Muscle of leg (tissue), 11 donors: ENCODE measurements around the gene CUEDC2. TPM values are rescaled to one million over a fixed set of nuclear protein-coding genes. Genes with fewer than 3 reads are reported as not detected.

ENCODE experiments used
- DNase-seq: peaks from one replicate; pipeline ENCODE4 v3.0.0; 2013
- H3K27ac ChIP-seq: one replicate; pipeline ENCODE4 v1.5.1; 2013; ENCODE audit warnings: mild to moderate bottlenecking, low read length, control low read depth
- H3K27me3 ChIP-seq: one replicate; pipeline ENCODE4 v1.6.1; 2013; ENCODE audit warnings: low read length; ENCODE audit not compliant: control insufficient read depth, insufficient read depth
- H3K36me3 ChIP-seq: one replicate; pipeline ENCODE4 v1.6.1; 2013; ENCODE audit warnings: low read length; ENCODE audit not compliant: control insufficient read depth, insufficient read depth
- H3K4me1 ChIP-seq: one replicate; pipeline ENCODE4 v1.6.1; 2013; ENCODE audit warnings: low read length; ENCODE audit not compliant: control insufficient read depth, insufficient read depth
- H3K4me3 ChIP-seq: one replicate; pipeline ENCODE4 v1.5.1; 2013; ENCODE audit warnings: low read length, control low read depth
- H3K9me3 ChIP-seq: replicated peaks from 2 replicates; pipeline ENCODE4 v1.6.1; 2013; ENCODE audit warnings: low read depth, low read length; ENCODE audit not compliant: control insufficient read depth
- WGBS: methylation state at CpG from one replicate; pipeline ENCODE4 v1.1.5; 2013; ENCODE audit warnings: missing lambda C conversion rate; ENCODE audit not compliant: insufficient coverage; 5-methylcytosine and 5-hydroxymethylcytosine counted together
- polyA plus RNA-seq, 8 donors: library from polyadenylated mRNA; unstranded; fragments of 120-200 nt; gene quantifications; one replicate each; pipeline versions ENCODE4 v1.2.1 to v1.2.3, GENCODE V29; 2013; ENCODE audit warnings: inconsistent platforms in 1 of 8, low replicate concordance in 1 of 8; ENCODE audit not compliant: insufficient read length in 8 of 8, insufficient read depth in 1 of 8
- total RNA-seq: library from RNA; stranded (reverse); fragments of 120-200 nt; gene quantifications from one replicate; pipeline ENCODE4 v1.2.4, GENCODE V29; 2013

The CUEDC2 gene
- total and polyA plus RNA-seq, 9 donors: 44.9 to 65.3 (median 61.9) TPM

DNA sequence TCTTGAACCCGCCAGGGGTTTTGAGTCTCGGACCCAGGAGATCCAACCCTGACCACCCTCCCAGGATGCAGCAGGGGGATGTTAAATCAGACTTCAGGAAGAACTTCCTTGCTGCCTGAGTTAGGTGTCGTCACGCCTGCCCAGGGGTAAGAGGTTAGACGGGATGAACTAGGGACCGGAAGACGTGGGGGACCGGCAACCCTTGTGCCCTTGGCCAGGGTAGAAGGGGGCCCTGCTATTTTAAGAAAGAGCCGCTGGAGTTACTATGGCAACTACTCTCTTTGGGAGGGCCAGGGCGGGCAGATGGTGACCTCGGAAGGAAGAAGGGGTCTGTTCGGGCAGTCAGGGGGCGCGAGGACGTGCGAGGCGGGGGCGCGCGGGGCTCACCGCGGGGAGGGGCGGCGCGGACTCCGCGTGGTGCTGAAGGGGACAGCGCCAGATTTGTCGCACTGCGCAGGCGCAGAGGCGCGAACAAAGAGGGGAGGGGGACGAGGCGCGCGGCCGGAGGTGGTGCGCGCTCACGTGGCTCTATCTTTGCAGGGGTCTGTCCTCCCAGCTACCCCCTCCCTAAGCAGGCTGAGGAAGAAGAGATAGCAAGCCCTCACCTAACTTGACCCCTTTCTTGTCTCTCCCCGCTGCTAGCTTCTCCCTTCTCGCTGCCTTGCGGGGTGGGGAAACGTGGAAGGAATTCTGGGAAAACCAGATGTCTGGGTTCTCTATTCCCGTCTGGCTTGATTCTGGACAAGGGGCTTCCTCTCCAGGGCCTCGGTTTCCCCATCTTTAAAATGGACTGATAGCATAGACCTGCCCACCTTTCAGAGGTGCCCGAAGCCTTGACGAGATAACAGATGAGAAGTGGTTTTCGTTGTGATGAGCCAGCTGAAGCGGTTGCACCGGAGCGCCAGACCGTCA lies 12.8 kb downstream of the CUEDC2 start:
- DNase-seq: peak; percentile 65
- Histone ChIP-seq H3K27me3 (peaks cover 20% of the 10 kb centered on the region), H3K4me3 (peak overlapping the region; percentile 93), H3K9me3 (no peaks in the 10 kb centered on the region), H3K4me1 (peaks cover 33% of the 10 kb centered on the region), H3K27ac (peak overlapping the region; percentile 98), H3K36me3 (peaks cover 15% of the 10 kb centered on the region)
- under 1% methylated on average over 29 of the region's 54 CpGs for WGBS

GRCh38 chr10:102418622-102419268 lies 13.6 kb downstream of the CUEDC2 start, which contains the start of gene PSD:
Gene PSD, minus strand, starts transcription at chr10:102418785. Its CDS starts 1,747 bp downstream, at chr10:102417038.
- H3K4me3 ChIP-seq: peak within 1 kb of the TSS; percentile 93
- peaks cover 25% of the 10 kb centered on the region for H3K27me3 ChIP-seq
- H3K4me1 ChIP-seq: peaks cover 33% of the 10 kb centered on the region
- 0% methylated on average over 23 of the region's 45 CpGs for WGBS
- peaks cover 7% of the 10 kb centered on the region for H3K36me3 ChIP-seq
- no peaks in the 10 kb centered on the region for H3K9me3 ChIP-seq
- DNase-seq: no peak
- H3K27ac ChIP-seq: no peak within 1 kb of the TSS

- DNase-seq: no peak
- Histone ChIP-seq H3K4me3 (no peak overlapping the region), H3K9me3 (no peaks in the 10 kb centered on the region), H3K4me1 (peaks cover 18% of the 10 kb centered on the region), H3K27ac (no peak overlapping the region), H3K36me3 (no peaks in the 10 kb centered on the region), H3K27me3 (peaks cover 44% of the 10 kb centered on the region)
- WGBS: 88% methylated on average over 18 of the region's 20 CpGs
These were observed 15.7 kb downstream of the CUEDC2 start for GRCh38 chr10:102416695-102417094.

DNA sequence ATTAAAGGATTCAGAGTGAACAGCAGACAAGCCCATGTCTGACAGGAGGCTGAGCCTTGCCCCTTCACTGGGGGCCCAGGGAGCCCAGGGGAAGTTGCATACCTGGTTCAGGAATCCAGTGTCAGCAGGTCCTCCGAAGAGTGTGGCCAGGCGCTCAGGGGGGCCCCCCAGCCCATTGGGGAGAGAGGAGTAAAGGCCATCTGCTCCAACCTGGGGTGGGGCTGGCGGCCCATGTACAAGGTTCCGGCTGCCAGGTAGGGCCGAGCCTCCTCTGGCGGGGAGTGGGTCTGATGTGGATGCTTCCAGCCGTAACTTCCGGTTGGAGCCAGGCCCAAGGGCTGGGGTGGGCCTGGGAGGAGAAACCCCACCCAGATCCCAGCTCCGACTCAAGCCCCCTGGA lies 16.1 kb downstream of the CUEDC2 start:
- peaks cover 16% of the 10 kb centered on the region for H3K4me1 ChIP-seq
- no peaks in the 10 kb centered on the region for H3K9me3 ChIP-seq
- no peaks in the 10 kb centered on the region for H3K36me3 ChIP-seq
- no peak overlapping the region for H3K4me3 ChIP-seq
- no peak overlapping the region for H3K27ac ChIP-seq
- H3K27me3 ChIP-seq: peaks cover 48% of the 10 kb centered on the region
- 63% methylated on average over 2 of the region's 9 CpGs for WGBS
- DNase-seq: no peak

- 36% methylated on average over 9 of the region's 20 CpGs for WGBS
- peaks cover 63% of the 10 kb centered on the region for H3K27me3 ChIP-seq
- H3K27ac ChIP-seq: no peak overlapping the region
- no peak for DNase-seq
- H3K9me3 ChIP-seq: no peaks in the 10 kb centered on the region
- peaks cover 23% of the 10 kb centered on the region for H3K4me1 ChIP-seq
- H3K36me3 ChIP-seq: no peaks in the 10 kb centered on the region
- H3K4me3 ChIP-seq: no peak overlapping the region
These were observed 17.6 kb downstream of the CUEDC2 start for GRCh38 chr10:102414749-102415148.

GRCh38 chr10:102413806-102414561 lies 18.4 kb downstream of the CUEDC2 start:
- DNase-seq: no peak
- Histone ChIP-seq H3K4me1 (peaks cover 22% of the 10 kb centered on the region), H3K4me3 (no peak overlapping the region), H3K27ac (no peak overlapping the region), H3K9me3 (no peaks in the 10 kb centered on the region), H3K36me3 (no peaks in the 10 kb centered on the region), H3K27me3 (peaks cover 64% of the 10 kb centered on the region)
- WGBS: 71% methylated on average over 14 of the region's 16 CpGs

- no peaks in the 10 kb centered on the region for H3K9me3 ChIP-seq
- H3K4me3 ChIP-seq: no peak overlapping the region
- H3K27ac ChIP-seq: no peak overlapping the region
- peaks cover 26% of the 10 kb centered on the region for H3K4me1 ChIP-seq
- peaks cover 64% of the 10 kb centered on the region for H3K27me3 ChIP-seq
- no peak for DNase-seq
- H3K36me3 ChIP-seq: no peaks in the 10 kb centered on the region
- WGBS: 2% methylated on average over 3 of the region's 5 CpGs
These were observed 19.2 kb downstream of the CUEDC2 start for GRCh38 chr10:102413053-102413705.

DNA sequence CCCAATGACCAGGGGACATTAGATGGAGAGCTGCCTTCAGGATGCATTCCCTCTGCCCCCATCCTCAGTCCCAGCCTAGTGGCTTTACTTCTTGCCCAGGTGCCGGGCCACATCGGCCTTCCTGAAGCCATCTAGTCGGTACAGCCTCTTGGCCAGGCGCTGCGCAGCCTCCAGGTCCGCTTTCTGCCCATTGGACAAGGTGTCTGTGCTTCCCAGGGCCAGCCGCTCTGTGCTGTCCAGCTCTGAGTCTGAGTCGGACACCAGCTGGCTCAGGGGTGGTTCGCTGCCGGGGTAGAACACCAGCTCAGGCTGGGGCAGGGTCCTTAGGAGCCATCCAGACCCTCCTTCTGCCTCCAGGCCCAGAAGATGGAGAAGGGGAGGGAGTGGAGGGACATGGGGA lies 20.1 kb downstream of the CUEDC2 start:
- no peak for DNase-seq
- peaks cover 69% of the 10 kb centered on the region for H3K27me3 ChIP-seq

GRCh38 chr10:102411341-102412255 lies 20.8 kb downstream of the CUEDC2 start:
- no peak for DNase-seq
- Histone ChIP-seq H3K27me3 (peaks cover 69% of the 10 kb centered on the region), H3K4me1 (peaks cover 28% of the 10 kb centered on the region), H3K9me3 (no peaks in the 10 kb centered on the region), H3K36me3 (no peaks in the 10 kb centered on the region), H3K27ac (no peak overlapping the region), H3K4me3 (no peak overlapping the region)
- WGBS: 72% methylated on average over 12 of the region's 14 CpGs

More for the DNA sequence above, 20.1 kb downstream of the CUEDC2 start:
- WGBS: 81% methylated on average over 8 of the region's 10 CpGs
- Histone ChIP-seq H3K4me3 (no peak overlapping the region), H3K27ac (no peak overlapping the region), H3K4me1 (peaks cover 28% of the 10 kb centered on the region), H3K9me3 (no peaks in the 10 kb centered on the region), H3K36me3 (no peaks in the 10 kb centered on the region)
